GM23338 (cell line): ENCODE data around the gene ZIC5. TPM values are rescaled to one million over a fixed set of nuclear protein-coding genes. Genes with fewer than 3 reads are reported as not detected.

Experiments used
- ATAC-seq: fragments of 200-7000 bp; cut with Tn5 transposase; 3 replicates; pipeline ENCODE4 v1.9.1; 2020
- DNase-seq: peaks from one replicate; pipeline ENCODE4 v3.0.0-alpha.2; 2015; ENCODE audit warnings: low spot score
- H2AFZ ChIP-seq: fragments of 200-600 bp; sonication (generic); 2 replicates; pipeline ENCODE4 v1.8.0; 2016; ENCODE audit warnings: antibody characterized with exemption, mild to moderate bottlenecking, moderate library complexity
- H3F3A ChIP-seq: fragments of 200-600 bp; sonication (generic); replicated peaks from 2 replicates; pipeline ENCODE4 v1.8.0; 2017; ENCODE audit warnings: antibody characterized with exemption, mixed run types, low read depth
- H3K27ac ChIP-seq: fragments of 200-600 bp; sonication (generic); 2 replicates; pipeline ENCODE4 v1.6.1; 2016; ENCODE audit warnings: low read depth
- H3K27me3 ChIP-seq: fragments of 200-600 bp; sonication (generic); 2 replicates; pipeline ENCODE4 v1.8.0; 2016; ENCODE audit warnings: mild to moderate bottlenecking, mixed run types, moderate library complexity; ENCODE audit not compliant: insufficient read depth
- H3K36me3 ChIP-seq: fragments of 200-600 bp; sonication (generic); 2 replicates; pipeline ENCODE4 v1.8.0; 2016; ENCODE audit warnings: mild to moderate bottlenecking; ENCODE audit not compliant: insufficient read depth
- H3K4me1 ChIP-seq: fragments of 200-600 bp; sonication (generic); 2 replicates; pipeline ENCODE4 v1.8.0; 2016; ENCODE audit warnings: mild to moderate bottlenecking, moderate library complexity; ENCODE audit not compliant: insufficient read depth
- H3K4me2 ChIP-seq: fragments of 200-600 bp; sonication (generic); 2 replicates; pipeline ENCODE4 v1.7.1; 2017; ENCODE audit warnings: mixed run types
- H3K4me3 ChIP-seq: fragments of 200-600 bp; sonication (generic); 2 replicates; pipeline ENCODE4 v1.6.1; 2016; ENCODE audit warnings: mixed run types
- H3K79me2 ChIP-seq: fragments of 200-600 bp; sonication (generic); replicated peaks from 2 replicates; pipeline ENCODE4 v1.8.0; 2017; ENCODE audit warnings: mild to moderate bottlenecking; ENCODE audit not compliant: insufficient read depth
- H3K9me2 ChIP-seq: fragments of 200-600 bp; sonication (generic); 2 replicates; pipeline ENCODE4 v1.8.0; 2017; ENCODE audit not compliant: insufficient read depth
- H4K20me1 ChIP-seq: fragments of 200-600 bp; sonication (generic); replicated peaks from 2 replicates; pipeline ENCODE4 v1.8.0; 2017; ENCODE audit warnings: mild to moderate bottlenecking; ENCODE audit not compliant: insufficient read depth
- H3K27ac Mint-ChIP-seq: 2 replicates; pipeline ENCODE4 v1.8.0; 2020; ENCODE audit warnings: inconsistent platforms, mild to moderate bottlenecking, moderate library complexity, mixed read lengths
- H3K27me3 Mint-ChIP-seq: 3 replicates; pipeline ENCODE4 v1.8.0; 2022; ENCODE audit warnings: low read depth, mild to moderate bottlenecking, moderate library complexity, mixed read lengths, inconsistent platforms; ENCODE audit not compliant: insufficient read depth, poor library complexity
- H3K36me3 Mint-ChIP-seq: 3 replicates; pipeline ENCODE4 v1.8.0; 2021; ENCODE audit warnings: low read depth, mild to moderate bottlenecking, inconsistent platforms, moderate library complexity, mixed read lengths
- H3K4me1 Mint-ChIP-seq: 3 replicates; pipeline ENCODE4 v1.8.0; 2020; ENCODE audit warnings: mild to moderate bottlenecking, inconsistent platforms, mixed read lengths
- H3K4me3 Mint-ChIP-seq: 3 replicates; pipeline ENCODE4 v1.8.0; 2021; ENCODE audit warnings: moderate library complexity, mild to moderate bottlenecking, inconsistent platforms, mixed read lengths
- H3K9me3 Mint-ChIP-seq: 3 replicates; pipeline ENCODE4 v1.8.0; 2020; ENCODE audit warnings: moderate library complexity, mild to moderate bottlenecking, inconsistent platforms, mixed read lengths
- CTCF ChIP-seq, 2 experiments: fragments of 200-600 bp in 1 of 2; sonication (generic) in 1 of 2; conservative IDR thresholded peaks; 2 replicates each; pipeline versions ENCODE4 v1.5.1 to v1.6.1; 2016 to 2017; ENCODE audit warnings: antibody characterized with exemption in 2 of 2, low read depth in 2 of 2, mild to moderate bottlenecking in 2 of 2, moderate library complexity in 1 of 2
- ETS1 ChIP-seq: IDR thresholded peaks from 2 replicates; pipeline ENCODE4 v1.6.1; 2016; ENCODE audit warnings: antibody characterized with exemption
- EZH2 ChIP-seq: fragments of 200-600 bp; sonication (generic); IDR thresholded peaks from one replicate; pipeline ENCODE4 v1.8.0; 2017; ENCODE audit warnings: antibody characterized with exemption, mild to moderate bottlenecking, low read depth; ENCODE audit not compliant: unreplicated experiment
- EZH2phosphoT487 ChIP-seq: fragments of 200-600 bp; sonication (generic); IDR thresholded peaks from one replicate; pipeline ENCODE4 v1.8.1; 2018; ENCODE audit warnings: antibody characterized with exemption; ENCODE audit not compliant: unreplicated experiment
- JUNB ChIP-seq: IDR thresholded peaks from one replicate; pipeline ENCODE4 v1.6.1; 2016; ENCODE audit warnings: antibody characterized with exemption; ENCODE audit not compliant: unreplicated experiment
- POLR2AphosphoS5 ChIP-seq: IDR thresholded peaks from 2 replicates; pipeline ENCODE4 v1.6.1; 2016; ENCODE audit warnings: antibody characterized with exemption, low read depth
- STAT1 ChIP-seq: IDR thresholded peaks from one replicate; pipeline ENCODE4 v1.6.1; 2016; ENCODE audit warnings: antibody characterized with exemption; ENCODE audit not compliant: unreplicated experiment
- ZNF114 ChIP-seq: fragments of 250-450 bp; sonication (Bioruptor Pico); IDR thresholded peaks from 2 replicates; pipeline ENCODE4 v1.5.0; 2020; ENCODE audit warnings: mild to moderate bottlenecking, moderate library complexity
- ZNF331 ChIP-seq: fragments of 250-450 bp; sonication (Bioruptor Pico); IDR thresholded peaks from 2 replicates; pipeline ENCODE4 v1.5.0; 2020; ENCODE audit warnings: low read depth, mild to moderate bottlenecking, moderate library complexity
- ZNF462 ChIP-seq: fragments of 250-450 bp; sonication (Bioruptor Pico); IDR thresholded peaks from 2 replicates; pipeline ENCODE4 v1.5.0; 2020; ENCODE audit warnings: mild to moderate bottlenecking, moderate library complexity
- polyA plus RNA-seq: library from polyadenylated mRNA; unstranded; fragments of >200 nt; fragmentation: Nextera tagmentation; extraction: Ambion mirVana; gene quantifications from 2 replicates; pipeline ENCODE4 v1.2.1, GENCODE V29; 2016
- total RNA-seq: library from RNA; depleted of rRNA; stranded (reverse); fragments of >200 nt; shearing (Covaris generic); gene quantifications from 2 replicates; pipeline ENCODE4 v1.2.3, GENCODE V29; 2014

Gene ZIC5
- total and polyA plus RNA-seq, 2 experiments from 2014 or later = 14.1 to 28.0 TPM

- H3K36me3 ChIP-seq = no peaks in the 10 kb centered on the region
- H4K20me1 ChIP-seq = no peaks in the 10 kb centered on the region
- H3K4me2 ChIP-seq = peak overlapping the region; percentile 74
- peak overlapping the region; percentile 72 for H3K4me3 Mint-ChIP-seq
- H3F3A ChIP-seq = peaks cover 17% of the 10 kb centered on the region; the same call in 1 of the 2 replicates
- peak; percentile 76 for ATAC-seq
- peaks cover 55% of the 10 kb centered on the region for H3K4me1 ChIP-seq
- H3K4me1 Mint-ChIP-seq = peaks cover 48% of the 10 kb centered on the region
- H2AFZ ChIP-seq = peak overlapping the region; percentile 40
- H3K9me3 Mint-ChIP-seq = no peaks in the 10 kb centered on the region
- peaks cover 59% of the 10 kb centered on the region for H3K27me3 ChIP-seq
- no peak for DNase-seq
- H3K27ac Mint-ChIP-seq = no peak overlapping the region
- peaks cover 47% of the 10 kb centered on the region for H3K27me3 Mint-ChIP-seq
- H3K9me2 ChIP-seq = no peaks in the 10 kb centered on the region
- peak overlapping the region; percentile 60 for H3K4me3 ChIP-seq
- H3K27ac ChIP-seq = no peak overlapping the region
- H3K36me3 Mint-ChIP-seq = no peaks in the 10 kb centered on the region
- H3K79me2 ChIP-seq = no peaks in the 10 kb centered on the region
- TF ChIP-seq EZH2 (no peak), POLR2AphosphoS5 (0 out of 2 replicates have a peak, but pooled peaks have one; percentile 30)
Measured at GRCh38 chr13:99997702-99998214, 26.2 kb upstream of the ZIC5 start.

- Histone ChIP-seq H3K36me3 (no peaks in the 10 kb centered on the region), H4K20me1 (no peaks in the 10 kb centered on the region), H3K4me3 (peak overlapping the region; percentile 60), H3K79me2 (no peaks in the 10 kb centered on the region), H2AFZ (no peak overlapping the region; the same call in 1 of the 2 replicates), H3K27me3 (peaks cover 71% of the 10 kb centered on the region), H3K9me2 (no peaks in the 10 kb centered on the region), H3K4me1 (peaks cover 53% of the 10 kb centered on the region), H3F3A (peaks cover 26% of the 10 kb centered on the region; the same call in 1 of the 2 replicates), H3K27ac (no peak overlapping the region), H3K4me2 (peak overlapping the region; percentile 74)
- H3K4me1 Mint-ChIP-seq = peaks cover 49% of the 10 kb centered on the region
- H3K9me3 Mint-ChIP-seq = no peaks in the 10 kb centered on the region
- ATAC-seq (no peak), DNase-seq (peak; percentile 24)
- H3K27me3 Mint-ChIP-seq = peaks cover 59% of the 10 kb centered on the region
- no peak overlapping the region for H3K27ac Mint-ChIP-seq
- no peaks in the 10 kb centered on the region for H3K36me3 Mint-ChIP-seq
- peak overlapping the region; percentile 72 for H3K4me3 Mint-ChIP-seq
- TF ChIP-seq ZNF331 (CRISPR knock-in tag) (no peak), ZNF114 (CRISPR knock-in tag) (no peak), ZNF462 (no peak), CTCF (conservative IDR thresholded peaks at IDR 0.05; ENCODE audit: low read depth in 2 of 2) (no peak), EZH2 (no peak), JUNB (no peak), STAT1 (no peak), POLR2AphosphoS5 (no peak), EZH2phosphoT487 (no peak), ETS1 (no peak)
Measured at GRCh38 chr13:99996381-99996973, 24.9 kb upstream of the ZIC5 start.
